Nephron (organoid): Measurements from ENCODE around the gene NRSN1.
A peak's percentile ranks its signal among the peaks of the same experiment; 100 is the strongest.

Source experiments
- H3K27ac Mint-ChIP-seq, 3 experiments: 2 replicates each; pipeline ENCODE4 v1.8.0; 2020; ENCODE audit warnings: mixed read lengths in 3 of 3, mild to moderate bottlenecking in 2 of 3, moderate library complexity in 1 of 3
- H3K27me3 Mint-ChIP-seq: 2 replicates; pipeline ENCODE4 v1.8.0; 2021; ENCODE audit warnings: low read depth, mild to moderate bottlenecking, moderate library complexity, mixed read lengths
- H3K36me3 Mint-ChIP-seq: 2 replicates; pipeline ENCODE4 v1.8.0; 2020; ENCODE audit warnings: low read depth, mixed read lengths
- H3K4me1 Mint-ChIP-seq: 2 replicates; pipeline ENCODE4 v1.8.0; 2020; ENCODE audit warnings: mixed read lengths
- H3K4me3 Mint-ChIP-seq, 3 experiments: 2 replicates each; pipeline ENCODE4 v1.8.0; 2020; ENCODE audit warnings: mild to moderate bottlenecking in 3 of 3, mixed read lengths in 3 of 3, moderate library complexity in 2 of 3
- H3K9me3 Mint-ChIP-seq: 2 replicates; pipeline ENCODE4 v1.8.0; 2020; ENCODE audit warnings: mixed read lengths
- CTCF ChIP-seq, 3 experiments: fragments of 200-600 bp; sonication (generic); IDR thresholded peaks; one replicate each; pipeline ENCODE4 v1.5.0; 2021; ENCODE audit warnings: antibody characterized with exemption in 3 of 3; ENCODE audit not compliant: unreplicated experiment in 3 of 3

Gene NRSN1

GRCh38 chr6:24125980-24126379 is at the start of gene NRSN1:
Gene NRSN1, plus strand, starts transcription at chr6:24126215. Its CDS starts 8,113 bp downstream, at chr6:24134328.
- no peak for TF ChIP-seq CTCF (IDR thresholded peaks at IDR 0.05; ENCODE audit: unreplicated experiment in 3 of 3)

GRCh38 chr6:24078200-24078599 is 47.8 kb upstream of the NRSN1 start:
- Mint-ChIP-seq H3K4me3 (no peak overlapping the region), H3K36me3 (peaks cover 8% of the 10 kb centered on the region), H3K9me3 (peaks cover 18% of the 10 kb centered on the region), H3K4me1 (peaks cover 28% of the 10 kb centered on the region), H3K27ac (no peak overlapping the region), H3K27me3 (no peaks in the 10 kb centered on the region)
- TF ChIP-seq CTCF (IDR thresholded peaks at IDR 0.05; ENCODE audit: unreplicated experiment in 3 of 3) = no peak

More at GRCh38 chr6:24125980-24126379, at the start of gene NRSN1:
- H3K27ac Mint-ChIP-seq = no peak within 1 kb of the TSS
- no peaks in the 10 kb centered on the region for H3K9me3 Mint-ChIP-seq
- peak within 1 kb of the TSS; percentile 70 to 76 (median 75) for H3K4me3 Mint-ChIP-seq
- H3K4me1 Mint-ChIP-seq = peaks cover 7% of the 10 kb centered on the region
- no peaks in the 10 kb centered on the region for H3K36me3 Mint-ChIP-seq
- H3K27me3 Mint-ChIP-seq = peaks cover 31% of the 10 kb centered on the region

GRCh38 chr6:24079076-24079475 is 46.9 kb upstream of the NRSN1 start:
- TF ChIP-seq CTCF (IDR thresholded peaks at IDR 0.05; ENCODE audit: unreplicated experiment in 3 of 3) = no peak
- Mint-ChIP-seq H3K36me3 (peaks cover 8% of the 10 kb centered on the region), H3K4me3 (no peak overlapping the region), H3K27me3 (no peaks in the 10 kb centered on the region), H3K9me3 (peaks cover 18% of the 10 kb centered on the region), H3K4me1 (peaks cover 28% of the 10 kb centered on the region), H3K27ac (peak overlapping the region; percentile 28 to 45 (median 41))

GRCh38 chr6:24080711-24081110 is 45.3 kb upstream of the NRSN1 start:
- Mint-ChIP-seq H3K27me3 (no peaks in the 10 kb centered on the region), H3K36me3 (peaks cover 8% of the 10 kb centered on the region), H3K4me1 (peaks cover 28% of the 10 kb centered on the region), H3K9me3 (peaks cover 14% of the 10 kb centered on the region), H3K27ac (peak overlapping the region in 2 of 3 experiments; percentile 9 to 33), H3K4me3 (no peak overlapping the region)
- TF ChIP-seq CTCF (IDR thresholded peaks at IDR 0.05; ENCODE audit: unreplicated experiment in 3 of 3) = no peak

GRCh38 chr6:24089736-24090135 is 36.3 kb upstream of the NRSN1 start:
- peaks cover 4% of the 10 kb centered on the region for H3K27me3 Mint-ChIP-seq
- H3K4me1 Mint-ChIP-seq = no peaks in the 10 kb centered on the region
- H3K36me3 Mint-ChIP-seq = no peaks in the 10 kb centered on the region
- no peaks in the 10 kb centered on the region for H3K9me3 Mint-ChIP-seq
- TF ChIP-seq CTCF (IDR thresholded peaks at IDR 0.05; ENCODE audit: unreplicated experiment in 3 of 3) = no peak
- no peak overlapping the region for H3K4me3 Mint-ChIP-seq
- H3K27ac Mint-ChIP-seq = no peak overlapping the region

GRCh38 chr6:24092407-24092806 is 33.6 kb upstream of the NRSN1 start:
- H3K9me3 Mint-ChIP-seq = peaks cover 3% of the 10 kb centered on the region
- no peaks in the 10 kb centered on the region for H3K36me3 Mint-ChIP-seq
- TF ChIP-seq CTCF (IDR thresholded peaks at IDR 0.05; ENCODE audit: unreplicated experiment in 3 of 3) = no peak
- peaks cover 8% of the 10 kb centered on the region for H3K27me3 Mint-ChIP-seq
- no peak overlapping the region for H3K4me3 Mint-ChIP-seq
- H3K4me1 Mint-ChIP-seq = no peaks in the 10 kb centered on the region
- H3K27ac Mint-ChIP-seq = no peak overlapping the region
